GM06990 (cell line): ENCODE data around the gene PRDM15.

Experiments
- DNase-seq: peaks from one replicate; pipeline ENCODE4 v3.0.0-alpha.2; 2011; ENCODE audit not compliant: insufficient read length; ENCODE audit errors: extremely low read depth
- H3K27me3 ChIP-seq: replicated peaks from 2 replicates; pipeline ENCODE4 v1.6.0; 2011; ENCODE audit warnings: low read length; ENCODE audit not compliant: control insufficient read depth, insufficient read depth
- H3K36me3 ChIP-seq: 2 replicates; pipeline ENCODE4 v1.5.1; 2011; ENCODE audit warnings: low read length; ENCODE audit not compliant: control insufficient read depth, insufficient read depth
- H3K4me3 ChIP-seq: replicated peaks from 2 replicates; pipeline ENCODE4 v1.5.1; 2011; ENCODE audit warnings: low read depth, mild to moderate bottlenecking, control low read depth, low read length
- TF ChIP-seq, protein P1 (sequence below): IDR thresholded peaks from 2 replicates; pipeline ENCODE4 v1.5.1; 2011; ENCODE audit warnings: low read length, control low read depth, mild to moderate bottlenecking, inconsistent platforms; ENCODE audit not compliant: insufficient read depth, poor library complexity, severe bottlenecking

PRDM15 gene

DNA sequence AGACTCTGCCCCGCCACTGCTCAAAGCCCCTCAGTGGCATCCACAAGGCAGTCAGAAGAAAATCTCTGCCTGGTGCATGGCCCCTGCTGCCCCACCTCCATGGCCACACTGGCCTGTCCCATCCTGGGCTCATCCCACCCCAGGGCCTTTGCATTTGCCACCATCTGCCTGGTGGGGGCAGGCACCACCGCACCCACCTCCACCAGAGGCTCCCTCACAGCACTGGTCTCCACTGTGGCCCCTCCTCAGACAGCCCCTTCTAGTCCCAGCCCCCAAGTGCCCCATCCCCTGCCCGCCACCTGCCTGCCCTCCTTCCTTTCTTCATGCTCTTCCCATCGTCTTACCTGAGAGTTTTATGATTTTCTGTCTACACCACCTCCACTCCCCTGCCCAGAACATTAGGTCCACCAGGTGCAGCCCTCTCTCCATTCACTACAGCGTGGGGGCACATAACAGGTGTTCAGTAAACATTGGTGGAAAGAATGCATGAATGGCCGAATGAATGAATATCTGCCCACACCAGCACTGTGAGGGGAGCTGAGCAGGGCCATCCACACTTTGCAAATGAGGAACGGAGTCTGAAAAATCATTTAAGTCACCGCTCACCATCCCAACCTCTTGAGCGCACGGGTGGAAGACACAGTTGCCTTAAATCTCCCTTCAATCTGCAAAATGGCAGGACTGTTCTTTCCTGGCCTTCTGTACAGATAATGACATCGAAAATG is 2.1 kb downstream of the PRDM15 start:
- Histone ChIP-seq H3K27me3 (no peaks in the 10 kb centered on the region), H3K4me3 (no peak overlapping the region), H3K36me3 (no peaks in the 10 kb centered on the region; the same call in 1 of the 2 replicates)
- TF ChIP-seq, protein P1, sequence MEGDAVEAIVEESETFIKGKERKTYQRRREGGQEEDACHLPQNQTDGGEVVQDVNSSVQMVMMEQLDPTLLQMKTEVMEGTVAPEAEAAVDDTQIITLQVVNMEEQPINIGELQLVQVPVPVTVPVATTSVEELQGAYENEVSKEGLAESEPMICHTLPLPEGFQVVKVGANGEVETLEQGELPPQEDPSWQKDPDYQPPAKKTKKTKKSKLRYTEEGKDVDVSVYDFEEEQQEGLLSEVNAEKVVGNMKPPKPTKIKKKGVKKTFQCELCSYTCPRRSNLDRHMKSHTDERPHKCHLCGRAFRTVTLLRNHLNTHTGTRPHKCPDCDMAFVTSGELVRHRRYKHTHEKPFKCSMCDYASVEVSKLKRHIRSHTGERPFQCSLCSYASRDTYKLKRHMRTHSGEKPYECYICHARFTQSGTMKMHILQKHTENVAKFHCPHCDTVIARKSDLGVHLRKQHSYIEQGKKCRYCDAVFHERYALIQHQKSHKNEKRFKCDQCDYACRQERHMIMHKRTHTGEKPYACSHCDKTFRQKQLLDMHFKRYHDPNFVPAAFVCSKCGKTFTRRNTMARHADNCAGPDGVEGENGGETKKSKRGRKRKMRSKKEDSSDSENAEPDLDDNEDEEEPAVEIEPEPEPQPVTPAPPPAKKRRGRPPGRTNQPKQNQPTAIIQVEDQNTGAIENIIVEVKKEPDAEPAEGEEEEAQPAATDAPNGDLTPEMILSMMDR: no peak
- no peak for DNase-seq

DNA sequence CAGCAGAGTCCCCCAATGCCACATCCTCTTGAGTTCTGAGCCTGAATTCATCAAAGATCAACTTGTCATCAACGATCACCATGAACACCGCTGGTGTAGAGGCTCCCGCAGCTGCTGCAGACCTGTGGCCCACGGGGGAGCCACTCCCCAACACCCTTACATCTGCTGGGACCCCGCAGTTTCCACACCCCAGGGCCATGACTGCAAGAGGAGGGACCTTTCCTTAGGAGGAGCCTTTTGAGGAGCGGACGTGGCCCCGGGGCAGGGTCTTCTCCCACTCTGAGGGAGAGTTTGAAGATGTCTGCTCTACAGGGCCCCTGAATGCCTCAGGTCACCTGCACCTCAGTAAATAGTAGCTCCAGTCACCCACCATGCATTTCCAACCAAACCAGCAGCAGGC is 2.7 kb downstream of the PRDM15 start:
- Histone ChIP-seq H3K4me3 (no peak overlapping the region), H3K27me3 (no peaks in the 10 kb centered on the region)
- TF ChIP-seq, protein P1: no peak

DNA sequence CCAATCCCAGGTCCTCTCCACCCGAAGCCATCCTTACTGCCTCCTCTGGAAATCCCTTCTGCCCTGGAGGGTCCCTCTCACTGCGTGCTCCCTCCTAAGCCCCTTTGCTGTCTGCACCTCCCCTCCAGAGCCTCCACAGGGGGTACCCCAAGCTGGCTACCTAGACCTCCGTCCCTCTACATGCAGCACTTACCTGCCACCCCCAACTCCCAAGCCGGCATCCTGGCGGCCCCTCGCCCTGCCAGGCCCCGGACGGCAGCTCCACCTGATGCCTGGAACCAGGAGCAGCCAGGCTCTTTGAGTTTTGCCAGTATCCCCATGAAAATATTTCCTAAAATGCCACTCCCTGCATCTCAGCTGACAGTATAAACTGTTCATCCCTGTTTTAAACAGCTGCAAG is 4.1 kb downstream of the PRDM15 start:
- TF ChIP-seq, protein P1: no peak
- Histone ChIP-seq H3K36me3 (no peaks in the 10 kb centered on the region; the same call in 1 of the 2 replicates), H3K4me3 (no peak overlapping the region), H3K27me3 (no peaks in the 10 kb centered on the region)
- no peak for DNase-seq

More for the DNA sequence above, 2.7 kb downstream of the PRDM15 start:
- no peak for DNase-seq
- H3K36me3 ChIP-seq: no peaks in the 10 kb centered on the region; the same call in 1 of the 2 replicates

DNA sequence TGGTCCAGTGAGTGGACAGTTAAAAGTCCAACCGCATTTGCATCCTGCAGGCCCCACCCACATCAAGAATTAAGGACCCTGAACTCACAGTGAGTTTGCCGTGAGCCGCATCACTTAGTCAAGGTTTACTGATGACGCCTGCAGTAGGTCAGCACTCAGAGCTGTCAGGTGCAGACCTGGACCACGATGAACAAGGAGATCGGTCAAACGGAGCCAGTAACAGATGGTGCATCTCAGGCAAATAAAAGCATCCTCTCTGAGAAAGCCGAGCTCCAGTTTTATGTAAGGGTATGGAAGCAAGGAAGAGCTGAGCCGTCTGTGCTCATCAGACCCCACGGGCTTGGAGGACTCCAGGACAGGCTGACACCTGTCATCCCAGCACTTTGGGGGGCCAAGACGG is 4.5 kb downstream of the PRDM15 start:
- DNase-seq: no peak
- TF ChIP-seq, protein P1: no peak
- Histone ChIP-seq H3K4me3 (no peak overlapping the region), H3K27me3 (no peaks in the 10 kb centered on the region), H3K36me3 (no peaks in the 10 kb centered on the region; the same call in 1 of the 2 replicates)

DNA sequence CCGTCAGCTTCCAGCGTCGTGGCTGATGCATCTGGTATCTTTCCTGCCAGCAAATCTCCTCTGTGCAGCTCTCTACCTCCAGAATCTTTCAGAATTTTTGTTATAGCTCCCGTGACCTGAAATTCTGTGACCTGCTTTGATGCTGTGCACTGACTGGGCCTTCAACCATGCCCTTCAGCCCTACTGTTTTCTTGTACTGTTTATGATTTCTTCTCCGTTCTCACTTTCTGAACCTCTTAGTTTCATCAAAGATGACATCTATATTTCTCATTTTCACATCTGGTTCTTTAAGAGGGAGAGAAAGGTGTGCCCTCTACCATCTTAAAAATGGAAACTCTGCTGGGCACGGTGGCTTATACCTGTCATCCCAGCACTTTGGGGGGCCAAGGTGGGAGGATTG is 5.7 kb downstream of the PRDM15 start:
- Histone ChIP-seq H3K4me3 (no peak overlapping the region), H3K36me3 (no peaks in the 10 kb centered on the region; the same call in 1 of the 2 replicates), H3K27me3 (no peaks in the 10 kb centered on the region)
- TF ChIP-seq, protein P1: no peak
- no peak for DNase-seq
